GM20431 (cell line): ENCODE data around the gene PDPK1.

Experiments used
- in situ Hi-C: fragments of 300-500 bp; cut with MseI, MboI; formaldehyde crosslinking; loops from one replicate; pipeline ENCODE4 v1.15.0; 2020; ENCODE audit warnings: low sequenced_read_pairs; ENCODE audit not compliant: unreplicated experiment

PDPK1 gene

GRCh38 chr16:2537451-2538379, at the start of gene PDPK1:
Gene PDPK1 (plus strand): TSS chr16:2538021. CDS start chr16:2538113, 92 bp downstream.
- in situ Hi-C loops: no loop called here

DNA sequence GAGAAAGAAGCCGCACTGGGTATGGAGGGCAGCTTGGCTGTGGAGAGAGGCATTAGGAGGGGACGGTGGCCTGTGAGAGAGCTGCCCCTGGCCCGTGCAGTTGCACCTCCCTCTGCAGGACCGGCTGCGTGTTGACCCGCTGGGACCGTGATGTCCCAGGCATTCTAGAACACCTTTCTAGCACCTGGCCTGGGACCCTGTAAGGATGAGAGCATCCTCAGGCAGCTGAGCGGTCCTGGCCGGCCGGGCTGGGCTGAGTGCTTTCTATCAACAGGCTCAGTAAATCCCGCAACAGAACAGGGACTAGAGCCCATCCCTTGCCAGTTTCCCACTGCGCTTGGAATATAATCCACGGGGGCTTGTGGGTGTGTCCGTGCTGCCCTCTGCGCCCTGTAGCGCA, 48.2 kb upstream of the PDPK1 start:
- in situ Hi-C loops: loop anchor here (25.0 kb wide), 1 partner anchor 152 kb away; the partner anchor contains the start of gene ABCA3

- in situ Hi-C loops: loop anchor here (25.0 kb wide), 1 partner anchor 153 kb away; the partner anchor contains the start of gene ABCA3
These were observed 47.4 kb upstream of the PDPK1 start for GRCh38 chr16:2490190-2491105.

DNA sequence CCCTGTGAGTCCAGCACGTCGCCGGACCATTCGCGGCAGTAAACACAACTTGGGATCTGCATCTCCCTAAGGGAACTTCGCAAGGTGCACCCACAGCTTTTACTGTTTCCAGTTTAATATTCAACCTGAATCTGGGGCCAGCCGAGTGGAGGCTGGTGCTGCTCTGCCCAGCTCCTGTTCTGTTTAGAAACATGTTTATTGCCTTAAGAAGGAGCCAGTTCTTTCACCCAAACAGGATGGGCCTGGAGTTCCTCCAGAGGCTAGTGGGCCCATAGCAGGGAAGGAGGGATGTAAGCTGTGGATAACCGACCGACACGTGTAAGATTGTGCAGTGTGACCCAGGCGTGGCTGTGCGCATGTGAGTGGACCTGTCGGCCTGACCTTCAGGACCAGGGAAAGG, 45.5 kb upstream of the PDPK1 start:
- in situ Hi-C loops: loop anchor here (25.0 kb wide), 1 partner anchor 155 kb away; the partner anchor contains the start of gene ABCA3

DNA sequence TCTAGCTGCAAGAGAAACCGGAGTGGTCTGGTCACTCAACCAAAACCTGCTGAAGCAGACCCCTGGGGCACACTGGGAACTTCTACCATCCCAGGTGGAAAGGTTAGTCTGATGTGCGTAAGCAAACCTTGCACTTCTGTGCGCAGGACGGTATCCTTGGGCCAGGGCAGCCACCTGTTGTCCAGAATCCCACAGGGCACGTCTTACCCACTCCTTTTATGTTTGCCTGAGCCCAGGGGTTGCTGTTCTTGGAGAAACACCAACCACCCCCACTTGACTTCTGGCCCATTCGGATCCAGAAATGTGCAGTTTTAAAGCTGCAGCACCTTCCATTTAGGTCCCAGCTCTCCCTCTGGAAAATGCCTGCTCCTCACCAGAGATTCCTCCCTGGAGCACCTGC, 44.2 kb upstream of the PDPK1 start:
- in situ Hi-C loops: loop anchor here (25.0 kb wide), 1 partner anchor 156 kb away; the partner anchor contains the start of gene ABCA3

GRCh38 chr16:2494616-2495015, 43.2 kb upstream of the PDPK1 start:
- in situ Hi-C loops: loop anchor here (25.0 kb wide), 1 partner anchor 157 kb away; the partner anchor contains the start of gene ABCA3

GRCh38 chr16:2495041-2495440, 42.8 kb upstream of the PDPK1 start:
- in situ Hi-C loops: loop anchor here (25.0 kb wide), 1 partner anchor 158 kb away; the partner anchor contains the start of gene ABCA3

DNA sequence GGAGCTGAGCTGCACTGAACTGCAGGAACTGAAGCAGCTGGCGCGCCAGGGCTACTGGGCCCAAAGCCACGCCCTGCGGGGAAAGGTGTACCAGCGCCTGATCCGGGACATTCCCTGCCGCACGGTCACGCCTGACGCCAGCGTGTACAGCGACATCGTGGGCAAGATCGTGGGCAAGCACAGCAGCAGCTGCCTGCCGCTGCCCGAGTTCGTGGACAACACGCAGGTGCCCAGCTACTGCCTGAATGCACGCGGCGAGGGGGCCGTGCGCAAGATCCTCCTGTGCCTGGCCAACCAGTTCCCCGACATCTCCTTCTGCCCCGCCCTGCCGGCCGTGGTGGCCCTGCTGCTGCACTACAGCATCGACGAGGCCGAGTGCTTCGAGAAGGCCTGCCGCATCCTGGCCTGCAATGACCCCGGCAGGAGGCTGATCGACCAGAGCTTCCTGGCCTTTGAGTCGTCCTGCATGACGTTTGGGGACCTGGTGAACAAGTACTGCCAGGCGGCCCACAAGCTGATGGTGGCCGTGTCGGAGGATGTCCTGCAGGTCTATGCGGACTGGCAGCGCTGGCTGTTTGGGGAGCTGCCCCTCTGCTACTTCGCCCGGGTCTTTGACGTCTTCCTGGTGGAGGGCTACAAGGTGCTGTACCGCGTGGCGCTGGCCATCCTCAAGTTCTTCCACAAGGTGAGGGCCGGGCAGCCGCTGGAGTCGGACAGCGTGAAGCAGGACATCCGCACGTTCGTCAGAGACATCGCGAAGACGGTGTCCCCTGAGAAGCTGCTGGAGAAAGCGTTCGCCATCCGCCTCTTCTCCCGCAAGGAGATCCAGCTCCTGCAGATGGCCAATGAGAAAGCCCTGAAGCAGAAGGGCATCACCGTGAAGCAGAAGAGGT, 41.4 kb upstream of the PDPK1 start:
- in situ Hi-C loops: loop anchor here (25.0 kb wide), 1 partner anchor 159 kb away; the partner anchor contains the start of gene ABCA3

GRCh38 chr16:2497116-2497630, 40.6 kb upstream of the PDPK1 start:
- in situ Hi-C loops: loop anchor here (25.0 kb wide), 1 partner anchor 160 kb away; the partner anchor contains the start of gene ABCA3

DNA sequence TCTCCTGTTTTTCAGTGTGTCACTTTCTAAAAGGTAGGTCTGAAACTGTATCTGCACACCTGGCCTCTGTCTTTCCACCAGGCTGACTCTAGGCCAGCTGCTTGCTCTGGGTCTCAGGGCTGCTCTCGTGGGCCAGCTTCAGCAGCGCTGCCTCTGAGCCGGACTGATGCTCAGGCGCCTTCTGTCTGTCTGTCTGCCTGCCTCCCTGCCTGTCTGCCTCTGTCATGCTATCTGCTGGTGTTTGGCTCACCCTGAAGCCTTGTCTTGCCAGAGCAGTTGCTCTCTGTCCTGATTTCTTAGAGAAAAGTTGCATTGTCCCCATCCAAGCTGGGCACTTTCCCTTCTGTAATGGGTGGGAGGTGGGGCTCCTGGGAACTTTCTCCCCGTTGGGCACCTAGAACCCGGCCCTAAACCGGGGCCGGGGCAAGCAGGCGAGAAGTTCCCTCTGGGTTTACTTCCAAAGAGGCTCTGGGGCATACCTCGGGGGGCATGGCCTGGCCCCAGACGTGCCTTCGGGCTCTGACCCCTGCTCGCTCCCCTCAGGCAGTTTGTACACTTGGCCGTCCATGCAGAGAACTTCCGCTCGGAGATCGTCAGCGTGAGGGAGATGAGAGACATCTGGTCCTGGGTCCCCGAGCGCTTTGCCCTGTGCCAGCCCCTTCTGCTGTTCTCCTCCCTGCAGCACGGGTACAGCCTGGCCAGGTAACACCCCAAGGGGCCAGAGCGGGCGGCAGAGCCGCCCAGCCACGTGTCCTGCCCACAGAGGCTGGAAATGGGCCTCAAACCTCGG, 39.9 kb upstream of the PDPK1 start:
- in situ Hi-C loops: loop anchor here (25.0 kb wide), 1 partner anchor 161 kb away; the partner anchor contains the start of gene ABCA3

DNA sequence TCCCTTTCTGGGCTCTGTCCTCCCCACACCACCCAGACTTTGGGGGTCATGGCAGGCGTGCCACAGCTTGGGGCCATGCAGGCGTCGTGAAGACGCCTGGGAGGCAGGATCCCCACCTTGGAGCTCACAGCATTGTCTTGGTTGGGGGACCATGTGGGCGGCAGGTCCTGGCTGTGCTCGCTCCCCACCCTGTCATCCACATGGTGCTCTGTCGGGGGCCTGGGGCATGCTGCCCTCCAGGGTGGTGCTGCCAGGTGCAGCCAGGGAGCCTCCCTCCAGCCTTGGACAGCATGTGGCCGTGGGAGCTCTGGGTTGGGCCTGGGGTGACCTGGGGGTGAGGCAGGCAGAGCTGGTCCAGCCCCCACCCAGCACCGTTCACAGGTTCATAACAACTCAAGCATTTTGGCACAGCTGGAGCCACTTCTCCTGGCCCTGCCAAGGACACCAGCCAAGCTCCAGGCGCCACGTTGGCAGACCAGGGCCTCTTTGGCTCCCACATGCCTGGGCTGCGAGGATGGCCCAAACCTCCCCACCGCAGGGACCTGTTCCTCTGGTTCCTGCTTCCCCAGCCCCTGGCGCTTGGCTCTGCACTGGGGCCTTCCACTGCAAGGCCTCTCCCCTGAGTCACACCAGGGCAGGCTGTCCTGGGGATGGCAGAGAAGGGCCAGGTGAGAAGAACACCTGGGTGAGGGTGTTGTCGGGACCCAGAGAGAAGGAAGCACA, 39.1 kb upstream of the PDPK1 start:
- in situ Hi-C loops: loop anchor here (25.0 kb wide), 1 partner anchor 161 kb away; the partner anchor contains the start of gene ABCA3

DNA sequence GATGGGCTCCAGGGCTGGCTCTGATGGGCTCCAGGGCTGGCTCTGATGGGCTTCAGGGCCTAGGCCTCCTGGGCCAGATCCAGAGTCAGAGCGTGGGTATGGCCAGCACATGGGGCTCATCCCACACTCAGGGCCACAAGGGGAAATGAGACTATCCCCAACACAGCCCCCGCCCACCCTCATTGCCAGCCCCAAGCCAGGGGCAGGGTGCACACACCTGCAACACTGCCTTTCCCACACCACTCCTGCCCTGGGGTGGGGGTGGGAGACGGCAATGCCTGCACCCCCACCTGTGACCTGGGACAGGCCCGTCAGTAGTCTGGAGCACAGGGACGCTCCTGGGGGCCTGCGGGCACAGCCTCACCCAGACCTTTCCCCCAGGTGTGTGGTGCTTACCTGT, 38.4 kb upstream of the PDPK1 start:
- in situ Hi-C loops: loop anchor here (25.0 kb wide), 1 partner anchor 162 kb away; the partner anchor contains the start of gene ABCA3

- in situ Hi-C loops: loop anchor here (25.0 kb wide), 1 partner anchor 163 kb away; the partner anchor contains the start of gene ABCA3
These were observed 37.9 kb upstream of the PDPK1 start for GRCh38 chr16:2499890-2500429.

DNA sequence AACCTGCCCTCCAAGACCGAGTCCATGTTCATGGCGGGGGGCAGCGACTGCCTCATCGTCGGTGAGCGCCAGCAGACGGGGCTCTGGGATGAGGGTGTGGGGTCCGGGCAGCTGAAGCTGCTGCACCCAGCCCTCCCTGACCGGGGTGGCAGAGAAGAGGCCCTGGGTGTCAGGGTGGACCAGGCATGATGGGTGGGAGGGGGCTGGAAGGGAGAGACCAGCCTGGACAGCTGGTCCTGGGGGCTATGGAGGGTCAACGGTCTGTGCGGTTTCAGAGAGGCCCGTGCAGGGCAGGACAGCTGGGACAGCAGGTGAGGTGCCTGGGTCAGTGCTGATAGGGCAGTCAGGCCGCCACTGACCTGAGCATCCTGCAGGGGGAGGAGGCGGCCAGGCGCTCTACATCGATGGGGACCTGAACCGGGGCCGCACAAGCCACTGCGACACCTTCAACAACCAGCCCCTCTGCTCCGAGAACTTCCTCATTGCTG, 37.3 kb upstream of the PDPK1 start:
- in situ Hi-C loops: no loop called here

GRCh38 chr16:2500918-2501750, 36.7 kb upstream of the PDPK1 start:
- in situ Hi-C loops: no loop called here
